HL-60 (cell line): Measurements from ENCODE around the gene GPRC5B.

Experiments used
- DNase-seq, 2 experiments: peaks; one replicate each; pipeline ENCODE4 v3.0.0-alpha.2; 2010 to 2020; ENCODE audit warnings: low read depth in 1 of 2, low spot score in 1 of 2
- H3K27ac ChIP-seq: fragments of 250-450 bp; sonication (Bioruptor Pico); replicated peaks from 2 replicates; pipeline ENCODE4 v1.5.1; 2020; ENCODE audit warnings: mild to moderate bottlenecking, moderate library complexity
- H3K27me3 ChIP-seq: fragments of 250-450 bp; sonication (Bioruptor Pico); 2 replicates; pipeline ENCODE4 v1.5.1; 2021; ENCODE audit warnings: mild to moderate bottlenecking, moderate library complexity; ENCODE audit not compliant: insufficient read depth, poor library complexity, severe bottlenecking
- H3K4me3 ChIP-seq: replicated peaks from 2 replicates; pipeline ENCODE4 v1.5.1; 2011; ENCODE audit warnings: mild to moderate bottlenecking, control low read depth, low read length; ENCODE audit not compliant: insufficient read depth
- CTCF ChIP-seq: IDR thresholded peaks from one replicate; pipeline ENCODE4 v1.5.1; 2011; ENCODE audit warnings: low read length, control low read depth, inconsistent platforms; ENCODE audit not compliant: insufficient read depth
- GABPA ChIP-seq: IDR thresholded peaks from 2 replicates; pipeline ENCODE4 v1.6.1; 2012; ENCODE audit warnings: low read depth
- POLR2AphosphoS5 ChIP-seq: IDR thresholded peaks from 2 replicates; pipeline ENCODE4 v1.6.1; 2012; ENCODE audit warnings: low read depth
- REST ChIP-seq: IDR thresholded peaks from 2 replicates; pipeline ENCODE4 v1.6.1; 2012; ENCODE audit warnings: low read depth; ENCODE audit not compliant: insufficient replicate concordance
- SPI1 ChIP-seq: IDR thresholded peaks from 2 replicates; pipeline ENCODE4 v1.6.1; 2012; ENCODE audit warnings: low read depth, mild to moderate bottlenecking, borderline replicate concordance

Gene GPRC5B

GRCh38 chr16:19840524-19841110, 44.0 kb downstream of the GPRC5B start:
- Histone ChIP-seq H3K27ac (no peak overlapping the region), H3K27me3 (no peaks in the 10 kb centered on the region), H3K4me3 (no peak overlapping the region)
- DNase-seq, result no peak
- TF ChIP-seq REST, result no peak
- TF ChIP-seq SPI1, result no peak
- TF ChIP-seq GABPA, result no peak
- TF ChIP-seq POLR2AphosphoS5, result no peak
- TF ChIP-seq CTCF, result no peak

- Histone ChIP-seq H3K27me3 (no peaks in the 10 kb centered on the region), H3K4me3 (no peak overlapping the region), H3K27ac (no peak overlapping the region)
- DNase-seq, result no peak
- no peak for TF ChIP-seq POLR2AphosphoS5
- no peak for TF ChIP-seq REST
Observed at GRCh38 chr16:19837984-19838707, 46.5 kb downstream of the GPRC5B start.

- H3K4me3 ChIP-seq, result no peak overlapping the region
- H3K27ac ChIP-seq, result no peak overlapping the region
- TF ChIP-seq SPI1 (no peak), REST (no peak), CTCF (no peak), GABPA (no peak), POLR2AphosphoS5 (no peak)
- H3K27me3 ChIP-seq, result no peaks in the 10 kb centered on the region
- no peak for DNase-seq
Observed at GRCh38 chr16:19837331-19837980, 47.2 kb downstream of the GPRC5B start.
